Progenitor cell of endocrine pancreas (in vitro differentiated cells): ENCODE results near the gene TEFM. TPM values are rescaled to one million over a fixed set of nuclear protein-coding genes. Genes with fewer than 3 reads are reported as not detected.
"Not testable (repeated sequence)": the region's sequence is repeated elsewhere in the genome, so short reads cannot be mapped to it uniquely, and the experiment has no call there.

Source experiments
- DNase-seq: peaks from one replicate; pipeline ENCODE4 v3.0.0; 2021; ENCODE audit warnings: low spot score; ENCODE audit not compliant: unreplicated experiment
- H3K27ac Mint-ChIP-seq: 2 replicates; pipeline ENCODE4 v1.8.0; 2021; ENCODE audit warnings: mild to moderate bottlenecking, moderate library complexity, mixed read lengths
- H3K27me3 Mint-ChIP-seq: 2 replicates; pipeline ENCODE4 v1.8.0; 2021; ENCODE audit warnings: mixed read lengths
- H3K36me3 Mint-ChIP-seq: 2 replicates; pipeline ENCODE4 v1.8.0; 2022; ENCODE audit warnings: mixed read lengths; ENCODE audit not compliant: insufficient read depth
- H3K4me1 Mint-ChIP-seq: 2 replicates; pipeline ENCODE4 v1.8.0; 2021; ENCODE audit warnings: low read depth, mixed read lengths
- H3K4me3 Mint-ChIP-seq: 2 replicates; pipeline ENCODE4 v1.8.0; 2021; ENCODE audit warnings: low read depth, mild to moderate bottlenecking, moderate library complexity, mixed read lengths
- H3K9me3 Mint-ChIP-seq: 2 replicates; pipeline ENCODE4 v1.8.0; 2021; ENCODE audit warnings: low read depth, mixed read lengths
- total RNA-seq: library from RNA; stranded (reverse); gene quantifications from 2 replicates; pipeline ENCODE4 v1.2.1, GENCODE V29; 2021
- TF ChIP-seq, protein P1 (sequence below): fragments of 200-600 bp; sonication (generic); IDR thresholded peaks from one replicate; pipeline ENCODE4 v1.5.0; 2021; ENCODE audit warnings: antibody characterized with exemption, mild to moderate bottlenecking; ENCODE audit not compliant: unreplicated experiment

TEFM gene
- total RNA-seq, 1 donor from 2014 or later: 17.3 TPM

DNA sequence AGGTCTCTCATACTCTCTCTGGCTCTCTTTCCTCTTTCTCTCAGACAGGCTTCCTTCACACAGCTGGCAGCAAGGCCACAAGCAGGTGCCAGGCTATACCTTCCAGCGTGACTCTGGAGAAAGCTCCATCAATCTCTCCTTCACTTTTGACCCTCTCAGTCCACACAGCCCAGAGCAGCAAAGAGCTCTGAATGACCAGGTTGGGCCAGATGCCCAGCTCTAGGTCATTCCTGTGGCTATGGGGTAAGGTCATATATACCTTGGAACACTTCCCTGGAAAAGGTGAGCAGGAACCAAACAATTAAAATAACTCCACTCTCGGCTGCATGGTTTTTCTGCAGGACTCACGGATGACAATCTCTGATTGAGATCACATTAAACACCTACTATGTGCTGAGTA, 24.5 kb upstream of the TEFM start:
- Mint-ChIP-seq H3K4me3 (no peak overlapping the region), H3K36me3 (no peaks in the 10 kb centered on the region), H3K27me3 (peaks cover 27% of the 10 kb centered on the region), H3K27ac (no peak overlapping the region), H3K9me3 (no peaks in the 10 kb centered on the region), H3K4me1 (no peaks in the 10 kb centered on the region)
- TF ChIP-seq, protein P1, sequence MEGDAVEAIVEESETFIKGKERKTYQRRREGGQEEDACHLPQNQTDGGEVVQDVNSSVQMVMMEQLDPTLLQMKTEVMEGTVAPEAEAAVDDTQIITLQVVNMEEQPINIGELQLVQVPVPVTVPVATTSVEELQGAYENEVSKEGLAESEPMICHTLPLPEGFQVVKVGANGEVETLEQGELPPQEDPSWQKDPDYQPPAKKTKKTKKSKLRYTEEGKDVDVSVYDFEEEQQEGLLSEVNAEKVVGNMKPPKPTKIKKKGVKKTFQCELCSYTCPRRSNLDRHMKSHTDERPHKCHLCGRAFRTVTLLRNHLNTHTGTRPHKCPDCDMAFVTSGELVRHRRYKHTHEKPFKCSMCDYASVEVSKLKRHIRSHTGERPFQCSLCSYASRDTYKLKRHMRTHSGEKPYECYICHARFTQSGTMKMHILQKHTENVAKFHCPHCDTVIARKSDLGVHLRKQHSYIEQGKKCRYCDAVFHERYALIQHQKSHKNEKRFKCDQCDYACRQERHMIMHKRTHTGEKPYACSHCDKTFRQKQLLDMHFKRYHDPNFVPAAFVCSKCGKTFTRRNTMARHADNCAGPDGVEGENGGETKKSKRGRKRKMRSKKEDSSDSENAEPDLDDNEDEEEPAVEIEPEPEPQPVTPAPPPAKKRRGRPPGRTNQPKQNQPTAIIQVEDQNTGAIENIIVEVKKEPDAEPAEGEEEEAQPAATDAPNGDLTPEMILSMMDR: no peak
- DNase-seq: no peak

- H3K36me3 Mint-ChIP-seq, H3K4me1 Mint-ChIP-seq, H3K4me3 Mint-ChIP-seq, DNase-seq, H3K9me3 Mint-ChIP-seq, H3K27ac Mint-ChIP-seq: not testable (repeated sequence)
- H3K27me3 Mint-ChIP-seq: peaks cover 25% of the 10 kb centered on the region
Measured at GRCh38 chr17:30929861-30930260, 23.8 kb upstream of the TEFM start.

DNA sequence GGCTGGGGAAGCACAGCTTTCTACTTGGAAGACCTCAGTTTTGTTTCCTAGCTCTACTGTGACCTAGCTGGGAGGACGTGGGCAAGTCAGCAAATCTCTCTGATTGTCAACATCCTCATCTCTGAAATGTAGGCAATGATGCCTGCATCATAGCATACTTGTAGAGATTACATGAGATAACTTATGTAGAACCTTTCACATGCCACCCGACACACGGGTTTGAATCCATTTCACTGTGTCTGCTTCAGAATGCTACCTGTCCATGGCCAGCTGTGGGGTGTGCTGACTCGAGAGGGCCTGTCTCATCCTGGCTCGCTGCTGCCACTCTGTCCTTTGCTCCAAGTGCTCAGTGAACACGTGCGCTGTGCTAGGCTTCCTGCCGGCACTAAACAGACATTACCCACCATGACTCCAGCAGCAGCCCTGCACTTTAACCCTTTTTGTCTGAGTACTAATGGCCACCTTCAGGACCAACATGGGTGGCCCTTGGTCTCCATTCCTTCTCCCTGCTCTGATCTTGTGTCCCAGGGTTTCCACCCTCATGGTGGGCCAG, 23.1 kb upstream of the TEFM start:
- H3K36me3 Mint-ChIP-seq: no peaks in the 10 kb centered on the region
- no peaks in the 10 kb centered on the region for H3K9me3 Mint-ChIP-seq
- no peaks in the 10 kb centered on the region for H3K4me1 Mint-ChIP-seq
- no peak overlapping the region for H3K4me3 Mint-ChIP-seq
- TF ChIP-seq, protein P1: no peak
- no peak for DNase-seq
- H3K27me3 Mint-ChIP-seq: peaks cover 30% of the 10 kb centered on the region
- no peak overlapping the region for H3K27ac Mint-ChIP-seq

DNA sequence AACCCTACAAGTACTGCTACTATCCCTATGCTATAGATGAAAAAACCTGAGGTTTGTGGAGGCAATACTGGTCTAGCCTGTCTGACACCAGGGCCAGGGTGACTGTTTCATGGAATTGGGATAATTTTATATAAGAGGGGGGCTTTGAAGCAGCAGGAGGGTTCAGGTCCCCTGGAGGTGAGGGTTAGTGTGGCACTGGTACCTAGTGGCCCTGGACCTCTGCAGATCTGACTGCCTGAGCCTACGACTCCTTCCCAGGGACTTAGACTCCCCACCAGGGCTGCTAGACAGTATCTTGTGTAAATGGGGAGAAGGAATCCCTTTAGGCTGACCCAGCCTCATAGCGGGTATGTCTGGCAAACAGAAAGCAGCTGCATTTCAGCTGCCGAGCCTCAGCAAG, 22.5 kb upstream of the TEFM start:
- Mint-ChIP-seq H3K36me3 (no peaks in the 10 kb centered on the region), H3K27me3 (peaks cover 33% of the 10 kb centered on the region), H3K27ac (no peak overlapping the region), H3K4me3 (no peak overlapping the region), H3K9me3 (no peaks in the 10 kb centered on the region), H3K4me1 (no peaks in the 10 kb centered on the region)
- DNase-seq: no peak
- TF ChIP-seq, protein P1: no peak

- TF ChIP-seq, protein P1: no peak
- no peak overlapping the region for H3K4me3 Mint-ChIP-seq
- H3K27me3 Mint-ChIP-seq: peaks cover 36% of the 10 kb centered on the region
- no peak for DNase-seq
- H3K36me3 Mint-ChIP-seq: no peaks in the 10 kb centered on the region
- peaks cover 2% of the 10 kb centered on the region for H3K4me1 Mint-ChIP-seq
- H3K27ac Mint-ChIP-seq: no peak overlapping the region
- no peaks in the 10 kb centered on the region for H3K9me3 Mint-ChIP-seq
Measured at GRCh38 chr17:30927756-30928155, 21.7 kb upstream of the TEFM start.

- H3K4me3 Mint-ChIP-seq: no peak overlapping the region
Measured at GRCh38 chr17:30926516-30926915, 20.5 kb upstream of the TEFM start.

More at GRCh38 chr17:30926516-30926915, 20.5 kb upstream of the TEFM start:
- H3K27ac Mint-ChIP-seq: no peak overlapping the region
- H3K36me3 Mint-ChIP-seq: no peaks in the 10 kb centered on the region
- peaks cover 4% of the 10 kb centered on the region for H3K4me1 Mint-ChIP-seq
- DNase-seq: no peak
- peaks cover 42% of the 10 kb centered on the region for H3K27me3 Mint-ChIP-seq
- TF ChIP-seq, protein P1: no peak
- no peaks in the 10 kb centered on the region for H3K9me3 Mint-ChIP-seq
